ENCODE data around the gene IDH2.

GRCh38 chr15:90033448-90033847 lies 68.8 kb downstream of the IDH2 start:
- no peak for TF ChIP-seq EZH2phosphoT487 (IDR thresholded peaks at IDR 0.05; ENCODE audit: insufficient read depth, low read depth)
- no peak for TF ChIP-seq EZH2 (IDR thresholded peaks at IDR 0.05; ENCODE audit: insufficient read depth, poor library complexity, severe bottlenecking)
